Osteocyte (in vitro differentiated cells): ENCODE data around the gene SF3A1. TPM values are rescaled to one million over a fixed set of nuclear protein-coding genes. Genes with fewer than 3 reads are reported as not detected.

ENCODE experiments used
- DNase-seq: peaks from one replicate; pipeline ENCODE4 v3.0.0; 2021; ENCODE audit warnings: mixed read lengths; ENCODE audit not compliant: unreplicated experiment; ENCODE audit errors: extremely low spot score
- H3K27ac Mint-ChIP-seq: one replicate; pipeline ENCODE4 v1.8.0; 2021; ENCODE audit warnings: mild to moderate bottlenecking, mixed read lengths; ENCODE audit not compliant: unreplicated experiment
- H3K27me3 Mint-ChIP-seq: one replicate; pipeline ENCODE4 v1.8.0; 2021; ENCODE audit warnings: mixed read lengths; ENCODE audit not compliant: unreplicated experiment
- H3K36me3 Mint-ChIP-seq: one replicate; pipeline ENCODE4 v1.8.0; 2021; ENCODE audit warnings: mixed read lengths; ENCODE audit not compliant: unreplicated experiment
- H3K4me1 Mint-ChIP-seq: one replicate; pipeline ENCODE4 v1.8.0; 2021; ENCODE audit warnings: mixed read lengths; ENCODE audit not compliant: unreplicated experiment
- H3K4me3 Mint-ChIP-seq: one replicate; pipeline ENCODE4 v1.8.0; 2021; ENCODE audit warnings: mild to moderate bottlenecking, moderate library complexity, mixed read lengths; ENCODE audit not compliant: unreplicated experiment
- H3K9me3 Mint-ChIP-seq: one replicate; pipeline ENCODE4 v1.8.0; 2021; ENCODE audit warnings: mixed read lengths; ENCODE audit not compliant: unreplicated experiment
- total RNA-seq: library from RNA; stranded (reverse); gene quantifications from 2 replicates; pipeline ENCODE4 v1.2.1, GENCODE V29; 2021
- TF ChIP-seq, protein P1 (sequence below): fragments of 200-600 bp; sonication (generic); IDR thresholded peaks from 2 replicates; pipeline ENCODE4 v1.5.0; 2021; ENCODE audit warnings: antibody characterized with exemption, mild to moderate bottlenecking, moderate library complexity

SF3A1 gene
- total RNA-seq, 1 donor from 2014 or later = 170 TPM

DNA sequence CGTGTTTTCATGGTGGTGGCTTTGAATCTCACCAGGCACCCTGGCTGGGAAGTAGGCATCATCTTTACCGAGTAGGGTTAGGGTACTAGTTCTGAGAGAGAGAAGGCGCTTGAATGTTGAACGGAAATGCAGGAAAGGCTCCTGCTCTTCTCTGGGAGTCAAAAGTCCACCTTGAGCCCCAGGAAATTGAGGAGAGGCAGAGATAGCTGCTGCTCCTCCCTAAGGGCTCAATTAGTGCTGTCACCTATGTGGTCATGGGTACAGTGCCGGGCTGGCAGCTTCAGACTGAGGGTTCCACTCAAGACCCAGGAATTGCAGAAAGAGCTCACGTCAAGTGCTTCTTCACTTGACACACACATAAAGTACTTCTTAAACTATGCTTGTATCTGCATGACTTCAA, 1.8 kb upstream of the SF3A1 start:
- DNase-seq = no peak
- TF ChIP-seq, protein P1, sequence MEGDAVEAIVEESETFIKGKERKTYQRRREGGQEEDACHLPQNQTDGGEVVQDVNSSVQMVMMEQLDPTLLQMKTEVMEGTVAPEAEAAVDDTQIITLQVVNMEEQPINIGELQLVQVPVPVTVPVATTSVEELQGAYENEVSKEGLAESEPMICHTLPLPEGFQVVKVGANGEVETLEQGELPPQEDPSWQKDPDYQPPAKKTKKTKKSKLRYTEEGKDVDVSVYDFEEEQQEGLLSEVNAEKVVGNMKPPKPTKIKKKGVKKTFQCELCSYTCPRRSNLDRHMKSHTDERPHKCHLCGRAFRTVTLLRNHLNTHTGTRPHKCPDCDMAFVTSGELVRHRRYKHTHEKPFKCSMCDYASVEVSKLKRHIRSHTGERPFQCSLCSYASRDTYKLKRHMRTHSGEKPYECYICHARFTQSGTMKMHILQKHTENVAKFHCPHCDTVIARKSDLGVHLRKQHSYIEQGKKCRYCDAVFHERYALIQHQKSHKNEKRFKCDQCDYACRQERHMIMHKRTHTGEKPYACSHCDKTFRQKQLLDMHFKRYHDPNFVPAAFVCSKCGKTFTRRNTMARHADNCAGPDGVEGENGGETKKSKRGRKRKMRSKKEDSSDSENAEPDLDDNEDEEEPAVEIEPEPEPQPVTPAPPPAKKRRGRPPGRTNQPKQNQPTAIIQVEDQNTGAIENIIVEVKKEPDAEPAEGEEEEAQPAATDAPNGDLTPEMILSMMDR = no peak
- Mint-ChIP-seq H3K27me3 (no peaks in the 10 kb centered on the region), H3K27ac (no peak overlapping the region), H3K9me3 (no peaks in the 10 kb centered on the region), H3K36me3 (peaks cover 8% of the 10 kb centered on the region), H3K4me1 (peaks cover 29% of the 10 kb centered on the region), H3K4me3 (no peak overlapping the region)

DNA sequence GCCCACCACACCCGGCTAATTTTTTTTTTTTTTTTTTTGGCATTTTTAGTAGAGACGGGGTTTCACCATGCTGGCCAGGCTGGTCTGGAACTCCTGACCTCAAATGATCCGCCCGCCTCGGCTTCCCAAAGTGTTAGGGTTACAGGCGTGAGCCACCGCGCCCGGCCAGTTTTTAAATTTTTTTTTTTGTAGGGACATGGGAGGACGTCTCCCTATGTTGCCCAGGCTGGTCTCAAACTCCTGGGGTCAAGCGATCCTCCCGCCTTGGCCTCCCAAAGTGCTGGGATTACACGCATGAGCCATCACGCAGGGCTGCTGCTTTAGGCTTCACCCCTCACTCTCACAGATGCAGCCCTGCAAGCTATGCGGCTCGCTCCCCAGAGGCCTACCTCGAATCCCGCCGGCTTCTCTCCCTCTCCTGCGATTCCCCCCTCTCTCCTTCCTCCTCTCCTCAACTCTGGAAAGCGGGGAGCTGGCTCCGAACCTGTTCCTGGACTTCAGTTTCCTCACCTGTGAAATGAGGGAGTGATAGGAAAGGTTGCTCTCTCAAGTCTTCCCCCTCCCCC, 1.0 kb upstream of the SF3A1 start:
- TF ChIP-seq, protein P1 = no peak
- peaks cover 29% of the 10 kb centered on the region for H3K4me1 Mint-ChIP-seq
- H3K27me3 Mint-ChIP-seq = no peaks in the 10 kb centered on the region
- peak overlapping the region; percentile 95 for H3K4me3 Mint-ChIP-seq
- no peaks in the 10 kb centered on the region for H3K9me3 Mint-ChIP-seq
- H3K27ac Mint-ChIP-seq = peak overlapping the region; percentile 89
- peaks cover 11% of the 10 kb centered on the region for H3K36me3 Mint-ChIP-seq
- no peak for DNase-seq

DNA sequence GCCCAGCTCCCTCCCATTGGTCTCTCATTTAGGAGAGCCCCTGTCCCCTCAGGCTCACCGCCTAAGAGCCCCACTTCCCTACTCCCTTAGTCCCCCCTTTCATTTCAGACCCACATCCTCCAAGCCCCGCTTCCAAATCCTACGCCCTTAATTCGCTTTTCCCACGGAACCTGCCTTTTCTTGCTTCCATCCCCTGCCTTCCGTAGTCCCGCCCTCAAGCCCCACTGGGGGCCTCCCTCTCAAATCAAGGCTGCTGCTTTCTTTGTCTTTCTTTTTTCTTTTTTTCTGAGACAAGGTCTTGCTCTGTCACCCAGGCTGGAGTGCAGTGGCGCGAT, 509 bp upstream of the SF3A1 start:
- H3K36me3 Mint-ChIP-seq = peaks cover 11% of the 10 kb centered on the region
- no peaks in the 10 kb centered on the region for H3K9me3 Mint-ChIP-seq
- H3K27me3 Mint-ChIP-seq = no peaks in the 10 kb centered on the region
- no peak for DNase-seq
- H3K4me1 Mint-ChIP-seq = peaks cover 29% of the 10 kb centered on the region
- peak overlapping the region; percentile 89 for H3K27ac Mint-ChIP-seq
- peak overlapping the region; percentile 95 for H3K4me3 Mint-ChIP-seq
- TF ChIP-seq, protein P1 = no peak

DNA sequence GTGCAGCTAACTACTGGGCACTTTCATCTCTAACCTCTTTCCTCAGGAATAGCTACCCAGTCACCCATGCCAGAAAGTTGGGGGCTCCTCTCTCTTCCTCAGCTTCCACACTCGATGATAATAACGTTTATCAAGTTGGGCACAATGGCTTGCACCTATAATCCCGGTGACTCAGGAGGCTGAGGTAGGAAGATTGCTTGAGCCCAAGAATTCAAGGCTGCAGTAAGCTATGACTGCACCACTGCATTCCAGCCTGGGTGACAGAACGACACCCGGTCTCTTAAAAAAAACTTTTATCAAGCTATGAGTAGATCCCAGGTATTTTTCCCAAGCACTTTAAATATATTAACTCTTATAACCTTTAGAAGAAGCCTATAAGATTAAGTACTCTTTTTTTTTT, 2.0 kb downstream of the SF3A1 start:
- Mint-ChIP-seq H3K9me3 (no peaks in the 10 kb centered on the region), H3K36me3 (peaks cover 26% of the 10 kb centered on the region), H3K27me3 (no peaks in the 10 kb centered on the region), H3K4me1 (peaks cover 29% of the 10 kb centered on the region), H3K4me3 (no peak overlapping the region), H3K27ac (no peak overlapping the region)
- DNase-seq = no peak
- TF ChIP-seq, protein P1 = no peak

DNA sequence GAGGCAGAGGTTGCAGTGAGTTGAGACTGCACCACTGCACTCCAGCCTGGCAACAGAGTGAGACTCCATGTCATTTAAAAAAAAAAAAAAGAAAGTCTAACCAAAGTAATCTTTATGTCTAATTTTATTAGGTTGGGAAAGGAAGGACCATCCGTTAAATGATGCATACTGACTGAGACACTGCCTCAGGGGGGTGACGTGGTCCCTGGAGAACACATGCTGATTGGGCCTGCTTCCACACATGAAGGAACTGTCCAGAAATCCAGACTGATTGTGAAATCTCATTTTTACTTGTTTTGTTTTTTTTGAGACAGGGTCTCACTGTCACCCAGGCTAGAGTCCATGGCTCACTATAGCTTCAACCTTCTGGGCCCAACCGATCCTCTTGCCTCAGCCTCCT, 5.5 kb downstream of the SF3A1 start:
- DNase-seq = no peak
- Mint-ChIP-seq H3K9me3 (no peaks in the 10 kb centered on the region), H3K36me3 (peaks cover 33% of the 10 kb centered on the region), H3K27me3 (no peaks in the 10 kb centered on the region), H3K27ac (no peak overlapping the region), H3K4me3 (no peak overlapping the region), H3K4me1 (peaks cover 19% of the 10 kb centered on the region)
- TF ChIP-seq, protein P1 = no peak
